Neuron (in vitro differentiated cells): ENCODE results near the gene SCTR.

Experiments used
- H2AFZ ChIP-seq: one replicate; pipeline ENCODE4 v1.6.1; 2013; ENCODE audit warnings: low read depth, mild to moderate bottlenecking, inconsistent platforms, low read length, moderate library complexity
- H3K27me3 ChIP-seq: one replicate; pipeline ENCODE4 v1.6.1; 2013; ENCODE audit warnings: low read length; ENCODE audit not compliant: insufficient read depth
- H3K36me3 ChIP-seq: one replicate; pipeline ENCODE4 v1.6.1; 2013; ENCODE audit warnings: low read length; ENCODE audit not compliant: insufficient read depth
- H3K4me1 ChIP-seq: one replicate; pipeline ENCODE4 v1.6.1; 2013; ENCODE audit warnings: low read length; ENCODE audit not compliant: insufficient read depth
- H3K4me3 ChIP-seq: 2 replicates; pipeline ENCODE4 v1.5.1; 2013; ENCODE audit warnings: mild to moderate bottlenecking, low read length, moderate library complexity
- H3K9me3 ChIP-seq: one replicate; pipeline ENCODE4 v1.6.1; 2013; ENCODE audit warnings: low read length

Gene SCTR

DNA sequence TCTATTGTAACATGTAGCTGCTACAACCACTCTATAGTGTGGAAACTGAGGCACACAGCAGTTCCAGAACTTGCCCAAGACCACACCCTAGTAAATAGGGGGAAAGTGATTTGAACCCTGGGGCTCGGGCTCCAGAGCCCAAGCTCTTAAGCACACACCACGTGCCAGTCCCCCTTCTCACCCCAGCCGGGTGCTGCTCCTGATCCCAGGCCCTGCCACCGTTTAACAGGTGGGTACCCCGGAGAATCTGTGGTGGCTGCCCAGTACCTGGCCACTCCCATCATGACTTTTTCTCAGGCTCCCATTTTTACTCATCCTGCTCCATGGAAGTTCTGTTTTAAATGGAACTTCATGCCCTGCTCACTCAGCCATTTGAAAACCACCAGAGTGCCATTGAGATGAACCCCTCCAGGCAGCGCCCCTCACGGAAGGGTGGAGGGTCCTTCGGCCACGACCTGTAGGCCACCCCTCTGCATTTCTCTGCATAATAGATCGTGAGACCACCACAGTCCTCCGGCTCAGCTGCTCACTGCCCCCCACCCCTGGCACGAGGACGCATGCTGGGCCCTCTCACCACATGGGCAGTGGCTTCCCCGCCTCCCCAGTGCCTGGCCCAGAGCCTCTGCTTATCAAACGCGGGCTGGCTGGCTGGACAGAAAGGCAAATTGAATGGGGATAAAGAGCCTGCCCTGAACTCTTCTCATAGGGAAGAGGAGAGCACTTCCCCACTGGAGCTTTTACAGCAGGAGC, 50.5 kb downstream of the SCTR start:
- Histone ChIP-seq H3K4me3 (no peak overlapping the region), H3K36me3 (no peaks in the 10 kb centered on the region), H3K27me3 (no peaks in the 10 kb centered on the region), H3K9me3 (no peaks in the 10 kb centered on the region), H3K4me1 (no peaks in the 10 kb centered on the region), H2AFZ (no peak overlapping the region)

DNA sequence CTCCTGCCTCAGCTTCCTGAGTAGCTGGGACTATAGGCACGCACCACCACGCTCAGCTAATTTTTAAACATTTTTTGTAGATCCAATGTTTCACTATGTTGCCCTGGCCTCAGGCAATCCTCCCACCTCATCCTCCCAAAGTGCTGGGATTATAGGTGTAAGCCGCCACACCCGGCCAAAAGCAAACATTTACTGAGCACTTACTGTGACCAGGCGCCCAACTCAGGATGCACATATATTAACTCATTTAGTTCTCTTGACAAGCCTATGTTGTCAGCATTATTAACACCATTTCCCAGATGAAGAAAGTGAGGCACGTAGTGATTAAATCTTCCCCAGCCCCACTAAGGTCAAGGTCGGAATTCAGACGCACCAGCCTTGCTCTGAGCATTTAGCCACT, 51.5 kb downstream of the SCTR start:
- Histone ChIP-seq H2AFZ (no peak overlapping the region), H3K27me3 (no peaks in the 10 kb centered on the region), H3K4me1 (no peaks in the 10 kb centered on the region), H3K4me3 (no peak overlapping the region), H3K36me3 (no peaks in the 10 kb centered on the region), H3K9me3 (no peaks in the 10 kb centered on the region)

DNA sequence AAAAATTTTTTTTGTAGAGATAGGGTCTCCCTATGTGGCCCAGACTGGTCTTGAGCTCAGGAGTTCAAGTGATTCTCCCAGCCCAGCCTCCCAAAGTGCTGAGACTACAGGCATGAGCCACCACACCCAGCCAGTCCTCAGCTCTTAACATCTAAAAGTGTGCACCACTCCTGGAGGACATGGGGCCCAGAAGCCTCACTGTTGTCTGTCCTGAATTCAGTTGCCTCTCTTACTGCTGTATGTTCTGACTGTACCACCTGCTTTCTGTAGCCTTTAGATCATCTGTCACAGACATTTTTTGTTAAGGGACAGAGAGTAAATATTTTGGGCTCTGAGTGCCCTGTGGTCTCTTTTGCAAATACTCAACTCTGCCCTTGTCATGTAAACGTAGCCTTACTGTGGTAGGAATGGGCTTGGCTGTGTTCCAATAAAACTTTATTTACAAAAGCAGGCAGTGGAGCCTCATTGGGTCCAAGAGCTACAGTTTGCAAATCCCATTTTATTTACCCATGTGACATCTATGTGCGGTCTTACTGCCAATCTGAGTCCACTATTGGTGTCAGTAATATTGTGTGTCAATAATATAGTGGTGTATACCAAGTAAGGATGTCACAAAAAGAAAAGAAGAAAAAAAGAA, 54.5 kb downstream of the SCTR start:
- no peaks in the 10 kb centered on the region for H3K36me3 ChIP-seq
- no peaks in the 10 kb centered on the region for H3K9me3 ChIP-seq
- no peaks in the 10 kb centered on the region for H3K4me1 ChIP-seq
- no peaks in the 10 kb centered on the region for H3K27me3 ChIP-seq
- H2AFZ ChIP-seq, result no peak overlapping the region
- no peak overlapping the region for H3K4me3 ChIP-seq

DNA sequence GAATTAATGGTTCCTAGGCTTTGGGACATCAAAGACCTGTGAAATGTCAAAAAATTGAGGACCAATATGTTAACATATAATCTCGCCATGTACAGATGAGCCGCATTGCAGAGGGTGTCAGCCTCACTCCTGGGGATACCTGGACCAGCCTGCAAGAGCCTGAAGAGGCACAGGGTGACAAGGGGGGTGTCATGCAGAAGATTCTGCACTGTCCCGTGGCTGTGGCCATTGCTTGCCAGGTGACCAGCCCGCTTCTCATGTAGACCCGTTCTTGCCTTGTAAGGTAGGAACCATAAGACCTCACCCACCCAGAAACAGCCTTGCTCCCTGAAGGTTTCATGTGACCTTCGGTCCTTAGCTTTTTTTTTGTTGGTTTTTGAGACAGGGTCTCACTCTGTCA, 55.2 kb downstream of the SCTR start:
- Histone ChIP-seq H3K27me3 (no peaks in the 10 kb centered on the region), H3K4me1 (no peaks in the 10 kb centered on the region), H3K9me3 (no peaks in the 10 kb centered on the region), H3K36me3 (no peaks in the 10 kb centered on the region), H3K4me3 (no peak overlapping the region), H2AFZ (no peak overlapping the region)

DNA sequence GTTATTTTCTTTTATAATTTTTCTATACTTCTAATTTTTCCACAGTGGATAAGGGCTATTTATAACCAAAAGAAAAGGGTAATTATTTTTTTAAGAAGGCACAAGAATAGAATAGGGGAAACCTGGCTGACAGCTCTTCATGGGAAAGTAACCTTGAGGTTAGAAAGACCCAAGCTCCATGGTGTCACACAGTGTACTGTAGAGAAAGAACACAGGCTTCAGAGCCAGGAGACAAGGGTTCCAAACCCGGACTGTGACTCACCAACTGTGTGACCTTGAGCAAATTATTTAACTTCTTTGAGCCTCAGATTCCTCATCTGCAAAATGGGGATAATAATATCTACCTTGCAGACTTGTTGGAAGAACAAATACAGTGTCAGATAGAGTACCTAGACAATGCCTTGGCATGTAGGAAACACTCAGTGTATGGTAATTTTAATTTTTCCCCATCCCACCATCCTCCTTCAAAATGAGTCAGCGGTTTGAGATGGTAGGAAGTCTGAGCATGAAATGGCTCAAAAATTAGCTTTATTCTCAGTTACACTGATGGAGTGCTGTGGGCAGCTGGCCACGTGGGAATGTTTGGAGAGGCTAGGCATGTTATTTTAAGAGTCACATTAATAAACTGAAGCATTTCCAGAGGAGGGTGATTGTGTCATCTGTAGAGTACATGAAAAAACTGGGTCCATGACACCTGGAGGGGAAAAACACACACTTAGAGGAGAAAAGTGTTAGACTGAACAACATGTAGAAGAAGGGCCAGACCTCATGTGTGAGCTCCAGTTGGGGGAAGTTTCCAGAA, 55.9 kb downstream of the SCTR start:
- Histone ChIP-seq H3K4me1 (no peaks in the 10 kb centered on the region), H3K36me3 (no peaks in the 10 kb centered on the region), H2AFZ (no peak overlapping the region), H3K27me3 (no peaks in the 10 kb centered on the region), H3K9me3 (no peaks in the 10 kb centered on the region), H3K4me3 (no peak overlapping the region)

DNA sequence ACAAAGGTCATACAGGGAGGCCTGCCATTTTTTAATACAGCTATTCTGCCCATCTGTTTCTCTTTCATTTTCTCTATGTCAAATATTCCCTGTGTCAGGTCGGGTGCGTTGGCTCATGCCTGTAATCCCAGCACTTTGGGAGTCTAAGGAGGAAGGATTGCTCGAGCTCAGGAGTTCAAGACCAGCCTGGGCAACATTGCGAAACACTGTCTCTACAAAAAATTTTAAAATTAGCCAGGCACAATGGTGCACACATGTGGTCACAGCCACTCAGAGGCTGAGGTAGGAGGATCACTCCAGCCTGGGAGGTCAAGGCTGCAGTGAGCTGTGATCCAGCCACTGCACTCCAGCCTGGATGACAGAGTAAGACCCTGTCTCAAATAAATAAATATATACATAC, 57.9 kb downstream of the SCTR start:
- Histone ChIP-seq H3K9me3 (no peaks in the 10 kb centered on the region), H3K36me3 (no peaks in the 10 kb centered on the region), H3K4me3 (no peak overlapping the region), H3K27me3 (no peaks in the 10 kb centered on the region), H2AFZ (no peak overlapping the region), H3K4me1 (no peaks in the 10 kb centered on the region)

DNA sequence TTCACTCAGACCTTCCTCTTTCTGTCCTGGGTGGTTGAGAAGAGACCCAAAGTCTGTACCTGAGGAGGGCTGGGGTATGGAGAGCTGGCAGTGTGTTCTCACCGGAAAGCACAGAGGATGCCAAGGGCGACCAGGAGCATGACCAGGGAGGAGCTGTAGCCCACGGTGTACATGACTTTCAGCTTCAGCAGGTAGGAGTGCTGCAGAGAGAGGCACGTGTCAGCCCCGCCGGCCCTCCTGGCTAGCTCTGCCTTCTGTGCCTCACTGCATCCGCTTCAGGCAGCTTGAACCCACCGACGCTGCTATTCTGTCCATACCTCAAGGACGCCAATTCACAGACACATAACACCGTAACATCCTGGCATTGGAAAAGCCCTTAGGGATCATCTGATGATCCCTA, 58.6 kb downstream of the SCTR start:
- Histone ChIP-seq H3K9me3 (no peaks in the 10 kb centered on the region), H3K4me3 (no peak overlapping the region), H2AFZ (no peak overlapping the region), H3K27me3 (no peaks in the 10 kb centered on the region), H3K4me1 (no peaks in the 10 kb centered on the region), H3K36me3 (no peaks in the 10 kb centered on the region)

DNA sequence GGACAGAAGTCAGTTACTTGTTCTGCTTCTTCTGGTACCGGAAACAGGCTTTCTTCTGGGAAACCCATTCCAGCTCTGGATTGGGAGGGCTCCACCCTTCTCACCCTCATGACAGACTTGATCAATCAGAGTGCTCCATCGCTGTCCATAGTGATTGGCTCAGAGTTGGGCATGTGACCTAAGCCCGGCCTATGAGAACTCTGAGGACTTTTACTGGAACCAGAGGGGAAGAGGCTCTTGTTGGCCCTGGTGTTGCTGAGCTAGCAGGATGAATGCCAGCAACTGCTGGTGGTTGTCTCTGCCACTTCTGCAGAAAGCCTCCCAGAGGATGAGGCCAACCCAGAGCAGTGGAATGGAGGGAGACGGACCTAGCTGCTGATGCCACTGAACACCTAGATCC, 59.3 kb downstream of the SCTR start:
- Histone ChIP-seq H3K4me1 (no peaks in the 10 kb centered on the region), H3K4me3 (no peak overlapping the region), H2AFZ (no peak overlapping the region), H3K36me3 (no peaks in the 10 kb centered on the region), H3K27me3 (no peaks in the 10 kb centered on the region), H3K9me3 (no peaks in the 10 kb centered on the region)

DNA sequence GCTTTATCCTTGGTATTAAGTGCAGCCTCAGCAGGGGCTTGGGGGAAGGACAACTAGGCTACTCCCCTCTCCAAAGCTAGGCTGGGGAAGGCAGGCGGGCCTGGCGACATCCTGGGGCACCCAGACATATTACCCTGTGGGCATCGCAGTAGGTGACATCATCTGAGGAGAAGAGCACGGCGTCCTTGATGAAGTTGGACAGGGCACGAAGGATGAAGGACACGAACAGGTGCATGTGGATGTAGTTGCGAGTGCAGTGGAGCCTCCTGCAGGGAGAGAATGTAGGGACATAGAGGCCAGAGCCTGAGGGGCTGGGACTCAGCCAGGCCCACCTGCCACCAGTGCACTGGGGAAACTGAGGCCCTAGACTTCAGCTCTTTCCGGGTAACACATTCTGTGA, 60.3 kb downstream of the SCTR start:
- no peaks in the 10 kb centered on the region for H3K4me1 ChIP-seq
- no peak overlapping the region for H3K4me3 ChIP-seq
- H3K36me3 ChIP-seq, result no peaks in the 10 kb centered on the region
- no peaks in the 10 kb centered on the region for H3K27me3 ChIP-seq
- H2AFZ ChIP-seq, result no peak overlapping the region
- no peaks in the 10 kb centered on the region for H3K9me3 ChIP-seq

DNA sequence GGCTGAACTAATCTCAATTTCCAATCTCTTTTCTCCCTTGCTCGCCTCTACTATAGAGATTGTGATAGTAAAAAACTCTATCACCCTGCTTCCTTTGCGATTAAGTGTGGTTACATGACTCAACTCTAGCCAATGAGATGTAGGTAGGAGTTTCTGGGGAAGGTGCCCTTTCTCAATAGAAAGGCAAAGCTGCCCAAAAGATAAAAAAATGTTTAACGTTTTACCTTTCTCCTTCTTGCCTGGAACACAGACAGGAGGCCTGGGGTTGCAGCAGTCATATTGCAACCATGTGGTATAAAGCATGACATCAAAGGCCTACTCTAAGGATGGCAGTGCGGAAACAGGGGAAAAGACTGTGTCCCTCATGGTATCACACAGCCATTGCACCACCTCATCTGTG, 61.1 kb downstream of the SCTR start:
- Histone ChIP-seq H3K4me1 (no peaks in the 10 kb centered on the region), H2AFZ (no peak overlapping the region), H3K9me3 (no peaks in the 10 kb centered on the region), H3K36me3 (no peaks in the 10 kb centered on the region), H3K27me3 (no peaks in the 10 kb centered on the region), H3K4me3 (no peak overlapping the region)

DNA sequence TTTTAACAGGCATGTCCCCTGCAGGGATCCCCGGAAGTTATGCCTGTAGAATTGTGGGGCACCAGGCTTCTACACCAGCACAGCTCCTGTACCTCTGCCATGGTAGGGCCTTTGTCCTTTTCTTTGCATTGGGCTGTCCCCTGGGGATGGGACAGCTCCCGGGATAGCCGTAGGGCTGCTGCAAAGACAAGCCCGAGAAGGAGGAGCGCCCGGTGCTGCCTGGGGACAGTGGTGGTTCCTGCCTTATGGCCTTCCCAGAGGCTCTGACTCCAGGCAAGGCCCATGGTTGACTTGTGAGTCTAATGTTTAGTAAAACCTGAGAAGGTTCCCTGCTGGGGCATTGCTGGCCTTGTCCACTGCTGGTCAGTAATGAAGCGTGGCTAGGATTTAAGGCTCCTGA, 61.7 kb downstream of the SCTR start:
- H2AFZ ChIP-seq, result no peak overlapping the region
- no peaks in the 10 kb centered on the region for H3K9me3 ChIP-seq
- H3K36me3 ChIP-seq, result no peaks in the 10 kb centered on the region
- H3K4me3 ChIP-seq, result no peak overlapping the region
- H3K27me3 ChIP-seq, result no peaks in the 10 kb centered on the region
- no peaks in the 10 kb centered on the region for H3K4me1 ChIP-seq

DNA sequence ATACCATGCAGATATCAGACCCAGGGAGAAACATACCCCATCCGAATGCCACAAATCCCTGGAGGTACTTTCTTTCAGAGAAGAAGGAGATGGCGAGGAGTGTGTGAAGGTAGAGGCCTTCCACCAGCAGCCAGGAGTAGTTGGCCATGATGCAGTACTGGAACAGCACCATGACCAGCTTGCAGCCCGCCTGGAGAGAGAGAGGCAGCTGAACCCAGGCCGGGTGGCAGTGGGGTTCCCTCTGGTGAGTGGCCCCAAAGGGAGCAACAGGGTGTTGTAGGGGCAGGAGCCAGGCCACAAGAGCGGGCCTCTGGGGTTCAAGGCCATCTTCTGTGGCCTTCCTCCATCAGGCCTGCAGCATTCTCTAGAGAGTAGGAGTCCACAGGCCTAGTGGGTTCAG, 62.5 kb downstream of the SCTR start:
- H3K9me3 ChIP-seq, result no peaks in the 10 kb centered on the region
- no peak overlapping the region for H2AFZ ChIP-seq
- no peaks in the 10 kb centered on the region for H3K27me3 ChIP-seq
- no peak overlapping the region for H3K4me3 ChIP-seq
- H3K4me1 ChIP-seq, result no peaks in the 10 kb centered on the region
- H3K36me3 ChIP-seq, result no peaks in the 10 kb centered on the region

DNA sequence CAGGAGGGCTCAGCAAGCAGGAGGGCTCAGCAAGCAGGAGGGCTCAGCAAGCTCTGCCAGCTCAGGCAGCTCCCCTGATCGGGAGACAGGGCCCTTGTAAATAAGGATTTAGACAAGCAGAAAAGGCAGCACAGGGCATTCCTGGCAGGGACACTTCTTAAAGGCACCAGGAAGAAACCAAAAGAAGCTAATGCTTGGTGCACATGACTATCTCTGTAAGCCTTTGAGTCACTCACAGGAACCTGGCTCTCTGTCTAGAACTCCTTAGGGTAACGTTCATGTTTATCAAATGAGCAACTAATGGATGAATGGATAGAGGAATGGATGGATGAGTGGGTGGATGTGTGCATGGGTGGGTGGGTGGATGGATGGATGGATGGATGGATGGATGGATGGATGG, 64.2 kb downstream of the SCTR start:
- Histone ChIP-seq H3K4me1 (peaks cover 7% of the 10 kb centered on the region), H3K27me3 (no peaks in the 10 kb centered on the region), H3K4me3 (no peak overlapping the region), H3K36me3 (no peaks in the 10 kb centered on the region), H2AFZ (no peak overlapping the region), H3K9me3 (no peaks in the 10 kb centered on the region)
